ENCODE measurements around the gene ELAVL4. TPM values are rescaled to one million over a fixed set of nuclear protein-coding genes. Genes with fewer than 3 reads are reported as not detected.
A peak's percentile ranks its signal among the peaks of the same experiment; 100 is the strongest.
"Not testable (repeated sequence)": the region's sequence is repeated elsewhere in the genome, so short reads cannot be mapped to it uniquely, and the experiment has no call there.

The ELAVL4 gene
- total RNA-seq, 1 donor from 2014 or later = 2.5 TPM

DNA sequence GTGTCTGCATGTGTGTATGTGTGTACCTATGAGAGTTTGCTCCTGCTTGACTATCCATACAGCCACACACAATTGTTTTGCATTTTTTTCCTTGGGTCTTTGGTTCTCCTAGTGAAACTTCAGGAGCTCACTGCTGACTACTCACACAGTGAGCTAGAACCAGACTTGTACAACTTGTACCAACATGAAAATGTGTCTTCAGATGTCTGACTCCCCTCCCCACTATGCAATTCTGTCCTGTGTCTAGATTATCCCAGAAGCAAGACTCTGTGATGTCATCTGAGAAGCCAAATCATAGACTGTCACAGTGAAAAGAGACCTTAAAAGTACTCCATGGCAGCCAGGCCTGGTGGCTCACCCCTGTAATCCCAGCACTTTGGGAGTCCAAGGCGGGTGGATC lies 49.7 kb downstream of the ELAVL4 start:
- Mint-ChIP-seq H3K27me3 (no peaks in the 10 kb centered on the region), H3K27ac (no peak overlapping the region), H3K36me3 (no peaks in the 10 kb centered on the region), H3K4me3 (no peak overlapping the region), H3K9me3 (no peaks in the 10 kb centered on the region), H3K4me1 (ENCODE audit: unreplicated experiment) (no peaks in the 10 kb centered on the region)
- DNase-seq (ENCODE audit: extremely low spot score, unreplicated experiment) = no peak
- TF ChIP-seq, protein P1, sequence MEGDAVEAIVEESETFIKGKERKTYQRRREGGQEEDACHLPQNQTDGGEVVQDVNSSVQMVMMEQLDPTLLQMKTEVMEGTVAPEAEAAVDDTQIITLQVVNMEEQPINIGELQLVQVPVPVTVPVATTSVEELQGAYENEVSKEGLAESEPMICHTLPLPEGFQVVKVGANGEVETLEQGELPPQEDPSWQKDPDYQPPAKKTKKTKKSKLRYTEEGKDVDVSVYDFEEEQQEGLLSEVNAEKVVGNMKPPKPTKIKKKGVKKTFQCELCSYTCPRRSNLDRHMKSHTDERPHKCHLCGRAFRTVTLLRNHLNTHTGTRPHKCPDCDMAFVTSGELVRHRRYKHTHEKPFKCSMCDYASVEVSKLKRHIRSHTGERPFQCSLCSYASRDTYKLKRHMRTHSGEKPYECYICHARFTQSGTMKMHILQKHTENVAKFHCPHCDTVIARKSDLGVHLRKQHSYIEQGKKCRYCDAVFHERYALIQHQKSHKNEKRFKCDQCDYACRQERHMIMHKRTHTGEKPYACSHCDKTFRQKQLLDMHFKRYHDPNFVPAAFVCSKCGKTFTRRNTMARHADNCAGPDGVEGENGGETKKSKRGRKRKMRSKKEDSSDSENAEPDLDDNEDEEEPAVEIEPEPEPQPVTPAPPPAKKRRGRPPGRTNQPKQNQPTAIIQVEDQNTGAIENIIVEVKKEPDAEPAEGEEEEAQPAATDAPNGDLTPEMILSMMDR (conservative IDR thresholded peaks at IDR 0.05) = no peak

DNA sequence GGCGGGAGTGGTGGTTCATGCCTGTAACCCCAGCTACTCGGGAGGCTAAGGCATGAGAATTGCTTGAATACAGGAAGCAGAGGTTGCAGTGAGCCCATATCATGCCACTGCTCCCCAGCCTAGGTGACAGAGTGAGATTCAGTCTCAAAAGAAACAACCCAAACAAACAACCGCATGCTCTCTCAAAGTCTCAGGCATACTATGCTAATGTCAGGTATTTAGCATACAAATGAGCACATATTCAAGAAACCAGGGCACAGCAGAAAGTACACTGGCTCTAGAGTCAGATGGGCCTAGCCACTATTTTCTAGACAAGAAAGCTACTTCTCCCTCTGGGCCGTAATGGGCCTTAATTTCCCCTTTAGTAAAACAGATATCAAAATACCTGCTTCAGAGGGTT lies 55.0 kb downstream of the ELAVL4 start:
- Mint-ChIP-seq H3K4me3 (no peak overlapping the region), H3K9me3 (no peaks in the 10 kb centered on the region), H3K4me1 (ENCODE audit: unreplicated experiment) (no peaks in the 10 kb centered on the region), H3K36me3 (no peaks in the 10 kb centered on the region), H3K27me3 (no peaks in the 10 kb centered on the region), H3K27ac (no peak overlapping the region)
- TF ChIP-seq, protein P1 (conservative IDR thresholded peaks at IDR 0.05) = no peak
- no peak for DNase-seq (ENCODE audit: extremely low spot score, unreplicated experiment)

DNA sequence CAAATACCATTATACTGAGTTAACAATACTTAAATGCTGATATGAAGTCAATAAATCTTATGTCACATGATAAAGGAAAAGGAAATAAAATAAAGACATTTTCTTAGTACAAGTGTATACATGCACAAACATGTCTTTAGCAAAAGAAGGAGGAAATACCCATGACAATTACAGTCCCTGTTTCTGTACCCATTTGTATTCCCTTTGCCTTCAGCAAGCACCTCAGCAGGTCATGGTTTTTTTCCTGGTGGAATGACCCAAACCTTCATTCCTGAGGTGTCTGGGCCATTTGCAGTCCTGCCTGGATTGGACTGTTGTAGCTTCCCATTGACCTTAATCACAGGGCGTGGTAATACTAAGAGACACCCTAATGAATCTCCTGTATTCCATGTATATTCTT lies 57.6 kb downstream of the ELAVL4 start:
- not testable (repeated sequence) for H3K9me3 Mint-ChIP-seq; H3K4me3 Mint-ChIP-seq; DNase-seq (ENCODE audit: extremely low spot score, unreplicated experiment); H3K27me3 Mint-ChIP-seq; H3K4me1 Mint-ChIP-seq (ENCODE audit: unreplicated experiment); H3K36me3 Mint-ChIP-seq
- H3K27ac Mint-ChIP-seq = peak overlapping the region; percentile 52

DNA sequence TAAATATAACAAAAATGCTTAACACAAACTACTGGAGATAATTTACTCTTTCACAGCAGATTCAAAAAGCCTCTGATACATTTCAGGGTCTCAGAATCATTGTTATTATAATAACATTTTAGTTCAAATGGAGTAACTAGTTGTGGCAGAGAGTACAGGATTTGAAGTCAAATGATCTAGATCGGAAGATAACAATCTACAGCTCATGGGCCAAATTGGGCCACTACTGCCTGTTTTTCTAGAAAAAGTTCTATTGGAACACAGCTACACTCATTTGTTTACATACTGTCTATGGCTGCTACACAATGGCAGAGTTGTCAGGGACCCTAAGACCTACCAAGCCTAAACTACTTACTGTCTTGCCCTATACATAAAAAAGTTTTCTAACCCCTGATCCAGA lies 63.6 kb downstream of the ELAVL4 start:
- TF ChIP-seq, protein P1 (conservative IDR thresholded peaks at IDR 0.05) = no peak
- H3K36me3 Mint-ChIP-seq = no peaks in the 10 kb centered on the region
- no peak overlapping the region for H3K4me3 Mint-ChIP-seq
- DNase-seq (ENCODE audit: extremely low spot score, unreplicated experiment) = no peak
- H3K27me3 Mint-ChIP-seq = peaks cover 20% of the 10 kb centered on the region
- no peaks in the 10 kb centered on the region for H3K4me1 Mint-ChIP-seq (ENCODE audit: unreplicated experiment)
- H3K9me3 Mint-ChIP-seq = no peaks in the 10 kb centered on the region
- no peak overlapping the region for H3K27ac Mint-ChIP-seq

- no peaks in the 10 kb centered on the region for H3K36me3 Mint-ChIP-seq
- TF ChIP-seq, protein P1 (conservative IDR thresholded peaks at IDR 0.05) = no peak
- H3K9me3 Mint-ChIP-seq = no peaks in the 10 kb centered on the region
- H3K27me3 Mint-ChIP-seq = peaks cover 20% of the 10 kb centered on the region
- no peak for DNase-seq (ENCODE audit: extremely low spot score, unreplicated experiment)
- no peak overlapping the region for H3K27ac Mint-ChIP-seq
- no peaks in the 10 kb centered on the region for H3K4me1 Mint-ChIP-seq (ENCODE audit: unreplicated experiment)
- H3K4me3 Mint-ChIP-seq = no peak overlapping the region
Measured at GRCh38 chr1:50174101-50174500, 65.4 kb downstream of the ELAVL4 start.

DNA sequence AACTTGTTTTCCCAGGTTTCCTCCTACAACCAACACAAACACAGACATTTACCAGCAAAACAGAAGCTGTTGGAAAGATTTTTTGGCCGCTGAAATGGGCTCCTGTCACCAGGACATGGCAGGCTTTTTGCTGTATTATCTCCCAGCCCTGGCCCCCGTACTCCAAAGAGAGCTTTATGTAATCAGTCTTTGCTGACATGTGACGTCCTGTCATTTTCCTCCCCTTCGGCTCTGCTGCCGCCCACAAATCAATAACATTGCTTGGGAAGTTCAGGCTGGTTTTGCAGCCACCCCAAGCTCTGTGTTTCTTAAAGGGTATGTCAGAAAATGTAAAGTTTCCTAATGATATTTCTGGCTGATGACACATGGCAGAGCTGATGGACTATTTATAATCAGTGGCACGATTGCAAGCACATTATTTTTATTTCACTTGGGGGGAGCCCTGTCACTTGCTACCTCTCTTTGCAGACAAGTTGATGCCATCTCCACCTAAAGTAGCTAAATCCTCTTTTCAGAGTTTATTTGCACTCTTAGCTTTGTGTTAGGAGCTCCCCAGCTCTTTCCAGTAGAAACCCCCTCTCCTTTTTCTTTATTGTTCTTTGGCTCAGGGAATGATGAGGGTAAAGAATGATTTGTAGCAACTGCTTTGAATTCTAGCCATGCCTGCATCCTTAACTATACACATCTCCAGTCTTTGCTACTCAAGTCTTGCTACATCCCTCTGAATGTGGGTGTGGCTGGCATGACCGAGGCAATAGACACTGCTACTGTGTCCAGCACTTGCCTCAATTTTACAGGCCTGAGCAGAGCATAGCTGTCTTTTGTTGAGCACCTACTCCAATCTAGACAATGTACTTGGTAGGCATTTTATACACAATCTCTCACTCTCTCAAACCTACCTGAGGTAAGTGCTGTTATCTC lies 67.3 kb downstream of the ELAVL4 start:
- H3K9me3 Mint-ChIP-seq = no peaks in the 10 kb centered on the region
- DNase-seq (ENCODE audit: extremely low spot score, unreplicated experiment) = no peak

More for the DNA sequence above, 67.3 kb downstream of the ELAVL4 start:
- H3K4me1 Mint-ChIP-seq (ENCODE audit: unreplicated experiment) = peaks cover 4% of the 10 kb centered on the region
- no peak overlapping the region for H3K27ac Mint-ChIP-seq
- TF ChIP-seq, protein P1 (conservative IDR thresholded peaks at IDR 0.05) = no peak
- no peaks in the 10 kb centered on the region for H3K36me3 Mint-ChIP-seq
- peaks cover 20% of the 10 kb centered on the region for H3K27me3 Mint-ChIP-seq
- H3K4me3 Mint-ChIP-seq = no peak overlapping the region

Data from type B pancreatic cell (in vitro differentiated cells).